Memory B cell (primary cell): Measurements from ENCODE around the gene CLIC4.

Source experiments
- ATAC-seq: fragments of 150-1000 bp; cut with Tn5 transposase; 2 replicates; pipeline ENCODE4 v1.10.0; 2021; ENCODE audit warnings: low read depth, mild to moderate bottlenecking, moderate library complexity
- DNase-seq, 2 donors: peaks; one replicate each; pipeline ENCODE4 v3.0.0; 2022; ENCODE audit warnings: low spot score in 2 of 2
- H3K27ac Mint-ChIP-seq: one replicate; pipeline ENCODE4 v1.8.0; 2022; ENCODE audit warnings: mild to moderate bottlenecking, moderate library complexity, mixed read lengths
- H3K27me3 Mint-ChIP-seq: one replicate; pipeline ENCODE4 v1.8.0; 2022; ENCODE audit warnings: mixed read lengths
- H3K36me3 Mint-ChIP-seq: one replicate; pipeline ENCODE4 v1.8.0; 2022; ENCODE audit warnings: mild to moderate bottlenecking, mixed read lengths
- H3K4me1 Mint-ChIP-seq: one replicate; pipeline ENCODE4 v1.8.0; 2022; ENCODE audit warnings: mixed read lengths
- H3K4me3 Mint-ChIP-seq: one replicate; pipeline ENCODE4 v1.8.0; 2022; ENCODE audit warnings: mild to moderate bottlenecking, moderate library complexity, mixed read lengths
- H3K9me3 Mint-ChIP-seq: one replicate; pipeline ENCODE4 v1.8.0; 2022; ENCODE audit warnings: mixed read lengths

The CLIC4 gene

GRCh38 chr1:24865168-24865567, 119.9 kb downstream of the CLIC4 start:
- Mint-ChIP-seq H3K4me1 (peaks cover 18% of the 10 kb centered on the region), H3K27ac (no peak overlapping the region), H3K36me3 (no peaks in the 10 kb centered on the region), H3K9me3 (no peaks in the 10 kb centered on the region), H3K27me3 (peaks cover 22% of the 10 kb centered on the region), H3K4me3 (no peak overlapping the region)
- ATAC-seq, result no peak
- DNase-seq, result no peak

- Mint-ChIP-seq H3K9me3 (no peaks in the 10 kb centered on the region), H3K4me1 (peaks cover 18% of the 10 kb centered on the region), H3K4me3 (no peak overlapping the region), H3K27ac (no peak overlapping the region), H3K27me3 (peaks cover 22% of the 10 kb centered on the region), H3K36me3 (no peaks in the 10 kb centered on the region)
- DNase-seq (no peak), ATAC-seq (no peak)
Observed at GRCh38 chr1:24865587-24865986, 120.3 kb downstream of the CLIC4 start.

GRCh38 chr1:24866211-24867083, 121.2 kb downstream of the CLIC4 start:
- no peak for DNase-seq
- peak; percentile 57 for ATAC-seq
- H3K36me3 Mint-ChIP-seq, result no peaks in the 10 kb centered on the region
- H3K4me3 Mint-ChIP-seq, result peak overlapping the region; percentile 80
- H3K27ac Mint-ChIP-seq, result no peak overlapping the region
- H3K4me1 Mint-ChIP-seq, result peaks cover 18% of the 10 kb centered on the region
- H3K9me3 Mint-ChIP-seq, result no peaks in the 10 kb centered on the region
- peaks cover 22% of the 10 kb centered on the region for H3K27me3 Mint-ChIP-seq

GRCh38 chr1:24867084-24867870, 122.0 kb downstream of the CLIC4 start:
- ATAC-seq (no peak), DNase-seq (no peak)
- Mint-ChIP-seq H3K27me3 (peaks cover 23% of the 10 kb centered on the region), H3K27ac (no peak overlapping the region), H3K9me3 (no peaks in the 10 kb centered on the region), H3K4me1 (peaks cover 18% of the 10 kb centered on the region), H3K4me3 (no peak overlapping the region), H3K36me3 (no peaks in the 10 kb centered on the region)

GRCh38 chr1:24868016-24868875, 123.0 kb downstream of the CLIC4 start:
- Mint-ChIP-seq H3K4me1 (peaks cover 22% of the 10 kb centered on the region), H3K27ac (no peak overlapping the region), H3K4me3 (no peak overlapping the region), H3K27me3 (peaks cover 28% of the 10 kb centered on the region), H3K9me3 (no peaks in the 10 kb centered on the region), H3K36me3 (no peaks in the 10 kb centered on the region)
- DNase-seq (no peak), ATAC-seq (no peak)

- Mint-ChIP-seq H3K27ac (no peak overlapping the region), H3K4me3 (no peak overlapping the region)
- ATAC-seq, result no peak
Observed at GRCh38 chr1:24870551-24871195, 125.4 kb downstream of the CLIC4 start.

GRCh38 chr1:24871306-24871901, 126.2 kb downstream of the CLIC4 start:
- Mint-ChIP-seq H3K27ac (no peak overlapping the region), H3K4me3 (no peak overlapping the region), H3K36me3 (no peaks in the 10 kb centered on the region), H3K27me3 (peaks cover 23% of the 10 kb centered on the region), H3K4me1 (peaks cover 12% of the 10 kb centered on the region), H3K9me3 (no peaks in the 10 kb centered on the region)
- no peak for ATAC-seq
- no peak for DNase-seq

More at GRCh38 chr1:24870551-24871195, 125.4 kb downstream of the CLIC4 start:
- no peak for DNase-seq
- Mint-ChIP-seq H3K4me1 (peaks cover 15% of the 10 kb centered on the region), H3K27me3 (peaks cover 24% of the 10 kb centered on the region), H3K36me3 (no peaks in the 10 kb centered on the region), H3K9me3 (no peaks in the 10 kb centered on the region)

- peaks cover 8% of the 10 kb centered on the region for H3K4me1 Mint-ChIP-seq
- no peak overlapping the region for H3K4me3 Mint-ChIP-seq
- no peak overlapping the region for H3K27ac Mint-ChIP-seq
- DNase-seq (no peak), ATAC-seq (no peak)
- no peaks in the 10 kb centered on the region for H3K36me3 Mint-ChIP-seq
- peaks cover 17% of the 10 kb centered on the region for H3K27me3 Mint-ChIP-seq
- no peaks in the 10 kb centered on the region for H3K9me3 Mint-ChIP-seq
Observed at GRCh38 chr1:24872061-24872850, 127.0 kb downstream of the CLIC4 start.

- H3K4me1 Mint-ChIP-seq, result peaks cover 4% of the 10 kb centered on the region
- H3K4me3 Mint-ChIP-seq, result no peak overlapping the region
- H3K27ac Mint-ChIP-seq, result no peak overlapping the region
- peaks cover 11% of the 10 kb centered on the region for H3K27me3 Mint-ChIP-seq
- H3K9me3 Mint-ChIP-seq, result no peaks in the 10 kb centered on the region
- no peak for ATAC-seq
- DNase-seq, result no peak
- no peaks in the 10 kb centered on the region for H3K36me3 Mint-ChIP-seq
Observed at GRCh38 chr1:24873148-24873547, 127.9 kb downstream of the CLIC4 start.

GRCh38 chr1:24874056-24874455, 128.8 kb downstream of the CLIC4 start:
- ATAC-seq (no peak), DNase-seq (no peak)
- no peak overlapping the region for H3K4me3 Mint-ChIP-seq
- H3K36me3 Mint-ChIP-seq, result no peaks in the 10 kb centered on the region
- peaks cover 4% of the 10 kb centered on the region for H3K4me1 Mint-ChIP-seq
- no peaks in the 10 kb centered on the region for H3K9me3 Mint-ChIP-seq
- no peak overlapping the region for H3K27ac Mint-ChIP-seq
- H3K27me3 Mint-ChIP-seq, result peaks cover 13% of the 10 kb centered on the region

- peaks cover 4% of the 10 kb centered on the region for H3K4me1 Mint-ChIP-seq
- ATAC-seq (no peak), DNase-seq (no peak)
- H3K27ac Mint-ChIP-seq, result no peak overlapping the region
- no peaks in the 10 kb centered on the region for H3K36me3 Mint-ChIP-seq
- no peak overlapping the region for H3K4me3 Mint-ChIP-seq
- H3K9me3 Mint-ChIP-seq, result no peaks in the 10 kb centered on the region
- H3K27me3 Mint-ChIP-seq, result peaks cover 13% of the 10 kb centered on the region
Observed at GRCh38 chr1:24874611-24875234, 129.5 kb downstream of the CLIC4 start.

GRCh38 chr1:24875257-24875656, 130.0 kb downstream of the CLIC4 start:
- no peak overlapping the region for H3K4me3 Mint-ChIP-seq
- H3K9me3 Mint-ChIP-seq, result peaks cover under 1% of the 10 kb centered on the region
- H3K27me3 Mint-ChIP-seq, result peaks cover 16% of the 10 kb centered on the region
- no peak for DNase-seq
- ATAC-seq, result no peak
- no peaks in the 10 kb centered on the region for H3K36me3 Mint-ChIP-seq
- peaks cover 4% of the 10 kb centered on the region for H3K4me1 Mint-ChIP-seq
- H3K27ac Mint-ChIP-seq, result no peak overlapping the region
